HepG2 (cell line): ENCODE measurements around the gene PAFAH1B2. TPM values are rescaled to one million over a fixed set of nuclear protein-coding genes. Genes with fewer than 3 reads are reported as not detected.

Source experiments
- ATAC-seq: fragments of 200-7000 bp; cut with Tn5 transposase; 3 replicates; pipeline ENCODE4 v1.9.1; 2020; ENCODE audit warnings: mild to moderate bottlenecking, moderate library complexity
- BruUV-seq: library from RNA; stranded (reverse); fragments of 400-500 nt; replicated peaks from 2 replicates; lab custom pipeline; 2021; lab: Mats Ljungman, UMichigan
- CTCF ChIA-PET: fragments of 300-600 bp; formaldehyde crosslinking; extraction: SDS; loops from one replicate; lab custom pipeline; 2021; ENCODE audit warnings: low total read pairs, inconsistent platforms, low intra/inter-chr PET ratio; lab: Yijun Ruan, JAX
- POLR2A ChIA-PET: fragments of 350-600 bp; sonication (Branson Sonifier 250); formaldehyde crosslinking; loops from one replicate; lab custom pipeline; 2020; ENCODE audit warnings: antibody characterized with exemption, inconsistent platforms; lab: Yijun Ruan, JAX
- DNase-seq: peaks from one replicate; pipeline ENCODE4 v3.0.0-alpha.2; 2015; ENCODE audit warnings: low spot score
- FAIRE-seq: peaks from 3 replicates; lab custom pipeline; 2011; peaks lifted over from hg19 to GRCh38; lab: Jason Lieb, UNC
- H2AFZ ChIP-seq: one replicate; pipeline ENCODE4 v1.6.1; 2011; ENCODE audit warnings: low read length, inconsistent platforms
- H3K27ac ChIP-seq: fragments of 300-600 bp; 3 replicates; pipeline ENCODE4 v1.8.0; 2011; ENCODE audit warnings: mixed run types, mild to moderate bottlenecking, mixed read lengths, low read length, inconsistent platforms; ENCODE audit not compliant: insufficient read depth; ENCODE audit errors: extremely low read length
- H3K27me3 ChIP-seq, 2 experiments: fragments of 200-600 bp in 1 of 2; 2 replicates in 1 of 2; 3 replicates in 1 of 2; pipeline versions ENCODE4 v1.6.0 to v1.8.0; 2011; ENCODE audit warnings: low read length in 2 of 2, mild to moderate bottlenecking in 2 of 2, moderate library complexity in 2 of 2, inconsistent platforms in 1 of 2; ENCODE audit not compliant: insufficient read depth in 2 of 2, control insufficient read depth in 1 of 2
- H3K36me3 ChIP-seq, 2 experiments: fragments of 200-600 bp in 1 of 2; replicated peaks in 1 of 2; 2 replicates in 1 of 2; 3 replicates in 1 of 2; pipeline versions ENCODE4 v1.5.1 to v1.8.0; 2011; ENCODE audit warnings: low read length in 2 of 2, inconsistent platforms in 1 of 2; ENCODE audit not compliant: insufficient read depth in 2 of 2, control insufficient read depth in 1 of 2
- H3K4me1 ChIP-seq: 2 replicates; pipeline ENCODE4 v1.5.1; 2012; ENCODE audit warnings: low read length, inconsistent platforms; ENCODE audit not compliant: insufficient read depth
- H3K4me2 ChIP-seq: 2 replicates; pipeline ENCODE4 v1.6.0; 2011; ENCODE audit warnings: low read depth, low read length, inconsistent platforms
- H3K4me3 ChIP-seq, 3 experiments: fragments of 200-600 bp in 1 of 3; sonication (generic), shearing (Covaris generic) in 1 of 3; replicated peaks in 1 of 3; 2 replicates each; pipeline ENCODE4 v1.5.1; 2011 to 2016; ENCODE audit warnings: low read length in 3 of 3, inconsistent platforms in 2 of 3, low read depth in 2 of 3, mild to moderate bottlenecking in 2 of 3, control low read depth in 1 of 3, mixed read lengths in 1 of 3; ENCODE audit not compliant: insufficient read depth in 1 of 3
- H3K79me2 ChIP-seq: one replicate; pipeline ENCODE4 v1.6.1; 2011; ENCODE audit warnings: low read length, inconsistent platforms; ENCODE audit not compliant: insufficient read depth
- H3K9ac ChIP-seq: 2 replicates; pipeline ENCODE4 v1.6.0; 2011; ENCODE audit warnings: mild to moderate bottlenecking, low read depth, low read length, inconsistent platforms; ENCODE audit not compliant: insufficient read depth
- H3K9me3 ChIP-seq: 2 replicates; pipeline ENCODE4 v1.5.1; 2012; ENCODE audit warnings: mild to moderate bottlenecking, low read length
- H4K20me1 ChIP-seq: 2 replicates; pipeline ENCODE4 v1.6.0; 2011; ENCODE audit warnings: inconsistent platforms, mild to moderate bottlenecking, low read length, moderate library complexity; ENCODE audit not compliant: insufficient read depth
- CBX5 ChIP-seq: sonication (generic); formaldehyde crosslinking; IDR thresholded peaks from 2 replicates; pipeline ENCODE4 v1.4.0; 2020; ENCODE audit warnings: missing genetic modification reagents, borderline replicate concordance
- KLF12 ChIP-seq: sonication (generic); formaldehyde crosslinking; IDR thresholded peaks from 2 replicates; pipeline ENCODE4 v1.4.0; 2020; ENCODE audit warnings: missing genetic modification reagents, borderline replicate concordance
- MIER3 ChIP-seq: IDR thresholded peaks from 2 replicates; pipeline ENCODE4 v1.6.1; 2016; ENCODE audit warnings: missing compliant biosample characterization, borderline replicate concordance
- ZNF136 ChIP-seq: sonication (generic); formaldehyde crosslinking; IDR thresholded peaks from 2 replicates; pipeline ENCODE4 v1.8.1; 2022; ENCODE audit warnings: low read depth, mild to moderate bottlenecking, moderate library complexity, missing genetic modification reagents
- ZNF530 ChIP-seq: sonication (generic); formaldehyde crosslinking; IDR thresholded peaks from 2 replicates; pipeline ENCODE4 v1.5.0; 2020; ENCODE audit warnings: low read depth, mild to moderate bottlenecking, missing genetic modification reagents
- WGBS: methylation state at CpG from one replicate; pipeline ENCODE4 v1.1.6; 2017; ENCODE audit warnings: low lambda C conversion rate; 5-methylcytosine and 5-hydroxymethylcytosine counted together
- in situ Hi-C: cut with HindIII; loops from 2 replicates; pipeline ENCODE4 v1.10.0; 2017; ENCODE audit warnings: low pct_unique_long_range_greater_than_20kb; ENCODE audit not compliant: extremely low pct_ligation_motif_present
- intact Hi-C: fragments of 100-400 bp; cut with micrococcal nuclease; formaldehyde crosslinking; loops from one replicate; pipeline ENCODE4 v1.10.0; 2022; ENCODE audit not compliant: unreplicated experiment
- polyA plus RNA-seq, 8 experiments: library from polyadenylated mRNA; depleted of rRNA in 3 of 8; stranded (reverse) in 7 of 8; unstranded in 1 of 8; fragments of >200 nt; fragmentation: Illumina TruSeq in 4 of 8; extraction: Trizol in 4 of 8; gene quantifications; 2 replicates each; pipeline versions ENCODE4 v1.2.1 to v1.2.3, GENCODE V29; 2011 to 2016; ENCODE audit warnings: low read depth in 4 of 8, missing spikeins in 1 of 8, mixed read lengths in 1 of 8; ENCODE audit not compliant: insufficient read depth in 1 of 8
- total RNA-seq, 5 experiments: library from RNA; depleted of rRNA; stranded (reverse); fragments of >200 nt; fragmentation: Illumina TruSeq; extraction: Trizol; gene quantifications; 2 replicates each; pipeline ENCODE4 v1.2.3, GENCODE V29; 2016; ENCODE audit warnings: low read depth in 1 of 5
- TF ChIP-seq, protein P1 (sequence below): IDR thresholded peaks from 2 replicates; pipeline ENCODE4 v1.6.1; 2016
- TF ChIP-seq, protein P2 (sequence below): IDR thresholded peaks from 2 replicates; pipeline ENCODE4 v1.6.1; 2012; ENCODE audit warnings: low read length, improper control_type of control experiment

The PAFAH1B2 gene
- total and polyA plus RNA-seq, 2 of the 13 experiments (the other 11 are each of a cell fraction or from before 2014, with no cell fraction given), result 28.8 to 104 TPM

DNA sequence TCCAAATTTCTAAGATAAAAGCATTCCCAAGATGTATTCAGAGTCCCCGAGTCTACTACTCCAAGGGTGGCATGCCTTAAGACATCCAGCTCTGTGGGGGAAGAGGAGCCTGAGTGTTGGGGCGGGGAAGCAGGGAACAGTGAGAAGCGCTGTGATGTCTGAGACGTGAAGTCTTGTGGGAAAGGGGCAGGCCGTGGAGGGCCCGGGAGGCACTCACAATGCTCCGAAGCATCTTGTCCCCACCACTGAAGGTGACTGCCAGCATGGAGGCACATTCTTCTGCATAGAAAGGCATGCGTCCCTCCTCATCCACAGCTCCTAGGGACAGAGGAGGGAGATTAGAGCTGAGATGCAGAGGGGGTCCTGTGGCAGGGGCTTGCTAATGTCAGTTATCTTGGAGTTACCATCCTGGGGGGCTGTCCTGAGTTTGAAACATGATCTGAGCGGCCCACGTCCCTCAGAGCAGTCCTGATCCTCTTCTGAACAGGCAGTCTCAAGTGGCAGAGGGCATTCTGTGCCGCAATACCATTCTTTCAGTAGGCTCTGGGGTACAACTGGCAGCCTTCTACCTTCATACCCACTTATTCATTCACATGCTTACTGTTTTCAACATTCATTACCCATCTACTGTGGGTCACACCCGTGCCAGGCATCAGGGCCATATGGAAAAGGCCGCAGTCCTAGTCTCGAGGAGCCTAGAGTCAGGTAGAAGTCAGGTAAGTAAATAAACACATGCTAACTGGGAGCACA, 79.1 kb downstream of the PAFAH1B2 start:
- no peak overlapping the region for H2AFZ ChIP-seq
- 96% methylated on average over 12 of the region's 14 CpGs for WGBS
- ChIA-PET POLR2A (no interaction called here), CTCF (no interaction called here)
- H3K79me2 ChIP-seq, result no peaks in the 10 kb centered on the region
- TF ChIP-seq KLF12 (CRISPR knock-in tag) (no peak), MIER3 (CRISPR knock-in tag) (no peak), ZNF136 (CRISPR knock-in tag) (no peak), CBX5 (CRISPR knock-in tag) (no peak), ZNF530 (no peak)
- TF ChIP-seq, protein P1, sequence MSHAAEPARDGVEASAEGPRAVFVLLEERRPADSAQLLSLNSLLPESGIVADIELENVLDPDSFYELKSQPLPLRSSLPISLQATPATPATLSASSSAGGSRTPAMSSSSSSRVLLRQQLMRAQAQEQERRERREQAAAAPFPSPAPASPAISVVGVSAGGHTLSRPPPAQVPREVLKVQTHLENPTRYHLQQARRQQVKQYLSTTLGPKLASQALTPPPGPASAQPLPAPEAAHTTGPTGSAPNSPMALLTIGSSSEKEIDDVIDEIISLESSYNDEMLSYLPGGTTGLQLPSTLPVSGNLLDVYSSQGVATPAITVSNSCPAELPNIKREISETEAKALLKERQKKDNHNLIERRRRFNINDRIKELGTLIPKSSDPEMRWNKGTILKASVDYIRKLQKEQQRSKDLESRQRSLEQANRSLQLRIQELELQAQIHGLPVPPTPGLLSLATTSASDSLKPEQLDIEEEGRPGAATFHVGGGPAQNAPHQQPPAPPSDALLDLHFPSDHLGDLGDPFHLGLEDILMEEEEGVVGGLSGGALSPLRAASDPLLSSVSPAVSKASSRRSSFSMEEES (CRISPR knock-in tag), result no peak
- TF ChIP-seq, protein P2, sequence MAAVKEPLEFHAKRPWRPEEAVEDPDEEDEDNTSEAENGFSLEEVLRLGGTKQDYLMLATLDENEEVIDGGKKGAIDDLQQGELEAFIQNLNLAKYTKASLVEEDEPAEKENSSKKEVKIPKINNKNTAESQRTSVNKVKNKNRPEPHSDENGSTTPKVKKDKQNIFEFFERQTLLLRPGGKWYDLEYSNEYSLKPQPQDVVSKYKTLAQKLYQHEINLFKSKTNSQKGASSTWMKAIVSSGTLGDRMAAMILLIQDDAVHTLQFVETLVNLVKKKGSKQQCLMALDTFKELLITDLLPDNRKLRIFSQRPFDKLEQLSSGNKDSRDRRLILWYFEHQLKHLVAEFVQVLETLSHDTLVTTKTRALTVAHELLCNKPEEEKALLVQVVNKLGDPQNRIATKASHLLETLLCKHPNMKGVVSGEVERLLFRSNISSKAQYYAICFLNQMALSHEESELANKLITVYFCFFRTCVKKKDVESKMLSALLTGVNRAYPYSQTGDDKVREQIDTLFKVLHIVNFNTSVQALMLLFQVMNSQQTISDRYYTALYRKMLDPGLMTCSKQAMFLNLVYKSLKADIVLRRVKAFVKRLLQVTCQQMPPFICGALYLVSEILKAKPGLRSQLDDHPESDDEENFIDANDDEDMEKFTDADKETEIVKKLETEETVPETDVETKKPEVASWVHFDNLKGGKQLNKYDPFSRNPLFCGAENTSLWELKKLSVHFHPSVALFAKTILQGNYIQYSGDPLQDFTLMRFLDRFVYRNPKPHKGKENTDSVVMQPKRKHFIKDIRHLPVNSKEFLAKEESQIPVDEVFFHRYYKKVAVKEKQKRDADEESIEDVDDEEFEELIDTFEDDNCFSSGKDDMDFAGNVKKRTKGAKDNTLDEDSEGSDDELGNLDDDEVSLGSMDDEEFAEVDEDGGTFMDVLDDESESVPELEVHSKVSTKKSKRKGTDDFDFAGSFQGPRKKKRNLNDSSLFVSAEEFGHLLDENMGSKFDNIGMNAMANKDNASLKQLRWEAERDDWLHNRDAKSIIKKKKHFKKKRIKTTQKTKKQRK, result no peak
- no peaks in the 10 kb centered on the region for H3K9me3 ChIP-seq
- no peak overlapping the region for H3K4me2 ChIP-seq
- intact Hi-C loops, result loop anchor here (10.0 kb wide), 1 partner anchor 118 kb away; no protein-coding TSS in a partner anchor
- FAIRE-seq, result no peak
- peaks cover 2 to 21% of the 10 kb centered on the region in 2 experiments; a peak in 3 of 5 replicates for H3K36me3 ChIP-seq
- in situ Hi-C loops, result loop anchor here (5.0 kb wide), 1 partner anchor 41 kb away; no protein-coding TSS in a partner anchor
- no peak overlapping the region for H3K9ac ChIP-seq
- no peak for ATAC-seq
- H3K4me3 ChIP-seq, result no peak overlapping the region
- no peaks in the 10 kb centered on the region for H4K20me1 ChIP-seq
- peaks cover 16% of the 10 kb centered on the region for H3K4me1 ChIP-seq
- no TSS peak for BruUV-seq
- H3K27ac ChIP-seq, result no peak overlapping the region
- H3K27me3 ChIP-seq, result no peaks in the 10 kb centered on the region
- no peak for DNase-seq
